Activated CD8-positive, alpha-beta memory T cell treated with anti-CD3 and anti-CD28 coated beads, Interleukin-2, amount 50 U/mL, for 4 hours (primary cell): ENCODE results near the gene KNCN.
A peak's percentile ranks its signal among the peaks of the same experiment; 100 is the strongest.

ENCODE experiments used
- DNase-seq: peaks from one replicate; pipeline ENCODE4 v3.0.0-alpha.2; 2020

KNCN gene

DNA sequence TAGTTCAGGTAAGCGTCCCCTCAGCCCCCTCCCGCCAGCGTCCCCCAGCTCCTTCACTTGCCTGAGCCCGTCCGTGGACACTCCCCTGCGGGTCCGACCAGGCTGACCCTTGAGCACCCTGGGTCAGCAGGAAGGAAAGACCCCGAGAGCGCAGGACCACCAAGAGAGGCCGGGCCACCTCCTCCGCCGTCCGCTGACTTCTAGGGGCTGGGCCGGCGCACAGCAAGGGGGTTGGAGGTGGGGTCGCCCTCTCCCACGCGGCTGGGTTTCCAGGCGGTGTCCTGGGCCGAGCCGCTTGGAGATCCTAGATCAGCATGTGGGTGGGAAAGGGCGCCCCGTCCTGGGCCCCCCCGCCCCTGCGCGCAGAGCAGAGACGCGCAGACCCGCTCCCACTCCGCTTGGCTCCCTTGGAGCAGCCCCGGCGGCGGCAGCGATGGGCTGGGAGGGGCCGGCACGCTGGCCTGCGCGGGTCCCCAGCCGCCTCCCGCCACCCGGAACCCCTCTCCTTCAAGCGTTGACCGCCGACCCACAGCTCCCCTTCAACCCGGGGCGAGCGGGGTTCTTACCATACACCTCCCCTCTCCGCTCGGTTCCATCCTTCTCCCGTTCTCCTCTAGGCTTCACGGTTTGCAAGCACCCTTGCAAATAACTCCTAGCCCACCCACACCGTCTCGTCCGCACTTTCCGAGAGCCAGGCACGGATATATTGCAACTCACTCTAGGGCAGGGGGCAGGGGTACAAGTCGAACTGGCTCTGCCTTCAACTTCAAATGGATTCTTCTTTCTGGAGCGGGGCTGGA lies 7.5 kb downstream of the KNCN start:
- DNase-seq = no peak

DNA sequence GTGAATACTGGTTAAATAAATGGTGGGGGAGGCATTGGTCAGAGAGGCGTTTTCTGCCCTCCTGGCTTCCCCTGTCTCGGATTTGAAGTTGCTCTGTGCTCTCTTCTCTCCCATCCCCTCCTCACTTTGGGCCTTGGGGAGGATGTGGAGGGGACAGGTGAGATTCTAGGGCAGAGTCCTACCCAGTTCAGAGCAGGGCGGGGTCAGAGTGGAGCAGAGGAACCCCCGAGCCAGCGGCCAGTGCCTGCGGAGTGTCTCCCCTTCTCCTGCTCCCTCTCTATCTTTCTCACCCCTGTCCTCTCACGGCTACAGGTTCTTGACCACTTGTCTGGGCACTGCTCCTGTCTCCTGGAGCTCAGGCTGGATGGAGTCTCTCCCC lies 8.1 kb downstream of the KNCN start:
- DNase-seq = no peak

DNA sequence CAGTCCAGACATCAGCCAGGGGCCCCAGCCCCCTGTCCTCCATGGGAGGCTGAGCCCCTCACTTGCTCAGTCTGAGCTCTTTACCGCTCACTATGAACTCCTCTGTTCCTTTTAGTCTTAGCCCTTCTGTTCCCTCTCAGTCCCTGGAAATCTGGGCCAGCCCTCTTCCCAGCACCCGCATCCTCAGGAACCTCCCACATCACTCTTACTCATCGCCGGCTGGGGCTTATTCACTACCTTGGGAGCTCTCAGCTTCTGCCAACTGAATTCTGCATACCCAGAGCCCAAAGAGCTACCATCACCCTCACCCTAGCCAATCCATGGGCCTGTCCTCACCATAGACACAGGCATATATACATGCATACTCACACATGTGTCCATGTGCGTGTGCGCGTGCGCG lies 11.5 kb downstream of the KNCN start:
- no peak for DNase-seq

- DNase-seq = no peak
Measured at GRCh38 chr1:46538147-46538546, 13.3 kb downstream of the KNCN start.

- DNase-seq = no peak
Measured at GRCh38 chr1:46537651-46538050, 13.8 kb downstream of the KNCN start.

DNA sequence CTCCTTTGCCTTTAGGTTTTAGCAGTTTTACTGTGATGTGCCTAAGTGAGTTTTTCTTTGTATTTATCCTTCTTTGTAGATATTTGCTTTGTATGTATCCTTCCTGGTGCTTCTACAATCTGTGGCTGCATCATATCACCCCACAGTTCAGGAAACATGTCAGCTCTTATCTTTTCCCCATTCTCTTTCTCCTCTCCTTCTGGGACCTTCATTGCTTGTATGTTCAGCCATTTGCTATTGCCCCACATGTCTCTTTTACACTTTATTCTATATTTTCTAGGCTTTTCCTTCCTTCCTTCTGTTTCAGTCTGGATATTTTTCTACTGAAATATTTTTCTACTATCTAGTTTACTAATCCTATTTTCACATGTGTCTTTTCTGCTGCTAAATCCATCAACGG lies 14.9 kb downstream of the KNCN start:
- no peak for DNase-seq

GRCh38 chr1:46535063-46535462 lies 16.4 kb downstream of the KNCN start:
- no peak for DNase-seq

DNA sequence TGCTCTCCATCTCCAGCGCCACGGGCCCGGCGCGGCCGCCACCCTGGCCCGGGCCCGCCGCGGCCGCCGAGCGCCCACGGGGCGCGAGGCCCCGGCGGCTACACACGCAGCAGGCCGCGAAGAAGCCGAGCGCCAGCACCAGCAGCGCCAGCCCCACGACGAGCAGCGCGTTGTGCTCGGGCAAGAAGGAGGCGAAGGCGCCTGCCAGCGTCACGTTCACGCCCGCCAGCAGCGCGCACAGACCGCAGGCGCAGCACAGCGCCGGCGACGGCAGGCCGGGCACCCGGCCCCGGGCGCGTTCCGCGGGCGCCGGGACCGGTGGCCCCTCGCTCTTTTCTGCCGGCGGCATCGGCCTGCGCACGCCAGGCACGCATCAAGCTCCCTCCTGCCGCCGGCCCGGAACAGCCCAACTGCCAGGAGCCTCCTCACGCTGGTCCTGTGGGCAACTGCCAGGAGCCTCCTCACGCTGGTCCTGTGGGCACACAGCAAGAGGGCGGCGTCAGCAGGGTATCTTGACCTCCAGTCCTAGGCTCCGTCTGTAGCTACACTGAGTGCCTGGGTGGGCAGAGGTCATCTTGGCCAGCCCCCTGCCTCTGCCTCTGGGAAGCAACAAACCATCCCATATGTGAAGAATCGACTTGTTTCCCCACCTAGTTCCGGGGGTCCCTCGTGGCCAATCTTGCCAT lies 18.1 kb downstream of the KNCN start:
- DNase-seq = peak; percentile 56

DNA sequence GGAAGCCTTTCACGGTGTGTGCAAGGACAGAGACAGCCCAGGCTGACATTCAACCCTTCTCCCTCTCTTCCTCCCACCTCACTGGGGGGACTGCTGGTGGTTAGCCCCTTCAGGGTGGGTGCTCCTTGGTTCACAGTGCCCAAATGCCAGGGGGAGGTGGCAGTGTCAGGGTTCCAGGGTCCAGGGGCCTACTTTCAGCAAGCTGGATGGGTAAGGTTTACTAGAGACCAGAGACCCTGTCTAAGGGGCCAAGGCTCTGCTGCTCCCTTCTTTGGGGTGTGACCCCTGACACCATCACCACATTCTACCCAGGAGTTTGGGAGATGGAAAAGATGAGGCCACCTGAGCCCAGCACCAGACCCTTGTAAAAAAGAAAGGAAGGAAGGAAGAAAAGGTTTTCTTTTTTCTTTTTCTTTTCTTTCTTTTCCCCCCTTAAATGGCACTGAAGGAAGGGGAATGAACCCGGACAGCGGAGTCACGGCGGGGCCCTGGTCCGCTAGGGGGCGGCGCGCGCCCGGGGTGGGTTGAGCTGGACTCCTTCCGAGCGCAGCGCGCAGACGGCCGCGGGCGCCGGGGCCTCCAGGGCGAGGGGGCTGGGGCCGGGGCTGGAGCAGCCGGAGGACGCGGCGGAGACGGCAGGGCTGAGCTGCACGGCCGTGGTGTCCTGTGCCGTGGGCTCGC lies 18.8 kb downstream of the KNCN start:
- DNase-seq = peak; percentile 77

DNA sequence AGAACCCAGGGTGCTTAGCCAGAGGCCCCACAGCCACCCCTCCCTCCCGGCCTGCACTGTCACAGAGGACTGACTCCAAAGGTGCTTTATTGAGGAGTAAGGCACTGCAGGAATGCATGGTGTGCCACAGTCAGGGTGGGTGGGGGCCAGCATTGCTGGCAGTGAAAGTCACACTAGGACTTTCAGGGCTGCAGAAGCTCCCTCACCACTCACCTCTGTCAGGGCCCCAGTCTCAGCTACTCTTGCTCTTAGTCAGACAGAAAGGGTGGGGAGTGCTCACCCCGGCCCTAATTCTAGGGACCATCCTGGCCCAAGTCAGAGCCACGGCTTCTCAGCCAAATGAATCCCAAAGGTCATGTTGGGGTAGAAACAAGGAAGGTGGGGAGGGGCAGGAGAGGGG lies 19.4 kb downstream of the KNCN start:
- DNase-seq = no peak

DNA sequence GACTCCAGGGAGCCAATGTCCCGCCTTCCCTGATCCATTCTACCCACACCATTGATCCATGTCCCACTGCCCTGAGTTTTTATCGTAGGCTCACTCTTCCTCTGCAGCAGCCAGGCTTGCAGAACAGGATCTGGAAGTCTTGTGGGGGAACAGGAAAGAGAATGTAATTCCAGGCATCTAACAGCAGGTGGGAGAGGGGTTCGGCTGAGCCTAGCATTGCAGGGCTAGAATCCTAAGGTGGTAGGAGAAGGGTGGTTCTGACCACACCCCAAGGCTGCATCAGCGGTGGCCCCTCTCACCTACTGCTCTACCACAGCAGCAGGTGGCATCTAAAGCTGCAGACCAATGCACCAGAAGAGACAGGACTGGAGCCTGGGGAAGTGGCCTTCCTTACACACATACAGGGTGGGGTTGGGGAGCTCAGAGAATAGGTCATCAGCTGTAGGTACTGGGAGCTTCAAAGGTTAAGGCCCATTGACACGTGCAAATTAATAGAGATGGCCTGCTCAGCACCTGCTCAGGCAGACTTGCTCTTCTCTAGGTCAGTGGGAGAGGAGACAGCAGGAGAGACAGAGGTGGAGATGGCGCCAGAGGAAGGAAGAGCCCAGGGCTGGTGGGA lies 20.5 kb downstream of the KNCN start:
- DNase-seq = no peak

- no peak for DNase-seq
Measured at GRCh38 chr1:46530311-46530710, 21.1 kb downstream of the KNCN start.

DNA sequence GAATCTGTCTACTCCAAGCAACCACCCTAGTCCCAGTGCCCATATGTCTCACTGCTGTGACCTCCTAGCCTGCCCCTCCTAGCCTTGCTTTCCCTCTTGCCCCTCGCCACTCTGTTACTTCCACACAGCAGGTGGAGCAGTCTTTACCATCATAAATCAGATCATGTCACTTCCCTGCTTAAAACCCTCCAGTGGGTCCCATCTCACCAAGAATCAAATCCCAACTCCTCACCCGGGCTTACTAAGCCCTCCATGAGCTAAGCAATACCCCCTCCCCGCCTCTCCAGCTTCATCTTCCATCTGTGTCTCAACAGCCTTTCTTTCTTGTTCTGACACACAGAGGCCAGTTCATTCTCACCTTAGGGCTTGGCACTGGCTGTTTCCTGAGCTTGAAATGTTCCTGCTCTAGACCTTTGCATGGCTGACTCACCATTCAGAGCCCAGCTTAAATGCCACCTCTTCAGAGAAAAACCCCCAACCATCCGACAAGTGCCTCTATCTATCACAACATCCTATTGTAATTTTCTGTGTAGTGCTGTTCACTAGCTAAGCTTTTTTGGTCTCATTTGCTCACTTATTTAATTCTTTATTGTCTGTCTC lies 22.3 kb downstream of the KNCN start:
- DNase-seq = no peak

DNA sequence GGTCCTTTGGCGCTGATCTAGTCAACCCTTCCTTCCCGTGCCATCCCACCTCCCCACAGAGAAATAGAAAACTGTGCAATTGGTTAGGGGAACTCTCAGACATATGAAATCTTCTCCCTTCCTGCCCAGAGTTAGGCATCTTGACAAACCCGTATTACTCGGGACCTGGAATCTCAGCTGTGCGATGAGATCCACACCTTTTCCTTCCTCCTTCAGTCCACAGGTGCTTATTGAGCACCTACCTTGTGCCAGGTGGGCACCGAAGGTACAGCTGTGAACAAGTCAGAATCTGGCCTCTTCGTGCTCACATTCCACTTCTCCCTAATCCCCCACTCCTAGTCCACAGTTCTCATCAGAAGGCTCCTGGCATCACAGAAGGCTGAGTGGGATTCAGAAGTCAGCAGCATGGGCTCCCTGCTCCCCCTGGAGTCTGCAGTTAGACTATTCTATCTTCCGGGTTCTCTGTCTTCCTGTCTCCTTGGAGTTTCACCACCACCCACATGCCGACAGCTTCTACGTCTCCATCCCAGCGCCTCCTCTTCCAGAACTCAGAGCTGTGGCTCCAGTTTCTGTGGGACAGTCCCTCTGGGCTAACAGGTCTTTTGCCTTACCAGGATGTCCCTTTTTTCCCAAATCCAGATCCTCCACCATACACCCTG lies 23.0 kb downstream of the KNCN start:
- DNase-seq = no peak

DNA sequence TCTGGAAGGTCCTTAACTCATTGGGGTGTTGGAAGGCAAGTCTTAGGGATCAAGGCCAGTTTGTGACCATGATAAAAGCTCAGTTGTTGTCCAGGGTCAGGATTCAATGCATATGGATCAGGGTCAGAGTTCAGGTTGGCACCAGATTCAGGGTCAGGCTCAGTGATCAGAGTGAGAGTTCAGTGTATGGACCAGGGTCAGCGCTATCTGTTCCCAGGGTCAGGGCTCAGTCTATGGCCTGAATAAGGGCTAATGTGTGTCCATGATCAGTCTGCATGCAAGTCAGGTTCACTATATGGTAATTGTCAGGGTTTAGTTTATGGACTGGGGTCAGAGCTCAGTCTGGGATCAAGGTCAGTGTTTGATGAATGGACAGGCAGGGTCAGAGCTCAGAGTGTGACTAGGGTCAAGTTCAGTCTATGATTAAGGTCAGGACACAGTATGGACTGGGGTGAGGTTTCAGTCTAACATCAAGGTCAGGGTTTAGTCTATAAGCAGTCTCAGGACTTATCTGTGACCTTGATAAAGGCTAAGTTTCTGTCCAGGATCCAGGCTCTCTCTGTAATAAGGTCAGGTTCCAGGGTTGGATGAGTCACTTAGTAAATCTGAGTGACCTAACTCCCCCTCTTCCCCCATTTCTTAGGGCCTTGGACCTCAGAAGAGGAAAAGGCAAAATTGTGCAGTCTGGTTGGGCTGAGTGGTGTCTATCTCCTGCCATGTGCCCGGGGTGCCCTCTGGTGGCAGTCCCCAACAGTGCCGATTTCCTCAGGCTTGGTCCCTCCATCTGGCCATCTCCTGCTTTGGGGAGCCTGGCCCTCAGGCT lies 23.8 kb downstream of the KNCN start:
- DNase-seq = peak; percentile 73

GRCh38 chr1:46526691-46527291 lies 24.7 kb downstream of the KNCN start:
- DNase-seq = no peak

DNA sequence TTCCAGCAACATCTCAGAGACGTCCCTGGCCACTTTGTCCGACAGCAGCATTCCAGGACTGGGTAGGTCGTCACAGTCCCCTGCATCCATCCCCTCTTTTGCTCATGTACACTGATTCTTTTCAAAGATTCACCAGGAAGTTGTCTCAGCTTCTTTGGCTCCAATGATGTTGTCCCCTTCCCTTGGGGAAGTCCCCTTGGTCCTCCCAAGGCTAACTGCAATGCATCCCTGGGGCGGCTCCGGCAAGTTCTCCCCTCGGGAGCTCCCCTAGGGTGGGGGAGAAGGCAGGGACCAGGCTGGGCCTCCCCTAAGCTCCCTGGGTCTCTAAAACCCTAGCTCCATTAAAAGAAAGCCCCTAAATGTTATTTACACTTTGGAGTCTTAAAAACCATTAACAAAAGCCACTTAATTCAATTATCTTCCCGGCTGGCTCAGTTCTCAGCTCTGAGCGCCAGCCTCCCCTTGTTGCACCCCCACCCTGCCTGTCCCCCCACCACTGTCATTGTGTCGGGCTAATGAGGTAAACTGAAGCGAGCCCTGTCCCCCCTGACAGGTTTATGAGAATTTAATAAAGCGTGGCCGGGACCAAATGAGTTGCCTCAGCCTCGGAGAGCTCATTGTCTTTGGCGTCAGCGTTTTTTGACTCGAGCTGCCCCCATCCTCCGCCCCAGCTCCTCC lies 25.3 kb downstream of the KNCN start:
- no peak for DNase-seq

DNA sequence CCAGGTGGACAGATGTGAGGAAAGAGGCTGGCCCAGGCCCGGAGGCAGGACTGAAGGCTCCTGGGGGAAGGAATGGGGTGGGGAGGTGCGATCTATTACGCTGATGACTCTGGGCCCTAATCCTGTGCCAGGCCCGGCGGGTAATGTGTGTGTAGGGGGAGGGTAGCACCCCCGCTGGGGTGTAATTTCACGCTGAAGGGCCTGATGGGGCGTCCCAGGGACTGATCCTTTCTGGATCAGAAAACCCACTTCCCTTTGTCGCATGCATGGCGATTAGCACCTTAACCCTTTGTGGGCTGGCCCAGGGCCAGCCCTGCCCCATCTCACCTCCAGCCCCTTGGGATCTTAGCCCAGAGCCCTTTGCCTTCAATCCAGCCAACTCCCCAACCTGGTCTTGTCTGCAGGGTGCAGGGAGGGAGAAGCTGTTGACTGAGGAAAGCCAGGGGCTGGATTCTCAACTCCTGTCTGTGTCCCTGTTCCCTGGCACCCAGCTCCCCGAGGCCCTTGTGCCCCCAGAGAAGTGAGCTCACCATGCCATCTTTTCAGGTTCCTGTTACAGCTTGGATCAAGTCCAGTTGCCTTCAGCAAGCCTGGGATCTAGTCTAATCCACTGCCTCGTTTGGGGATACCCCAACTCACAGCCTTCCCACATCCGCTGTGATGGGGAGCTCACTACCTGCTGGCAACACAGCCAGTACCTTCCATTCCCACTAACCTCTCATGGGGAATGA lies 26.0 kb downstream of the KNCN start:
- DNase-seq = no peak

- DNase-seq = no peak
Measured at GRCh38 chr1:46524843-46525242, 26.6 kb downstream of the KNCN start.
